SHP77 (cell line): ENCODE results near the gene LHPP.
A peak's percentile ranks its signal among the peaks of the same experiment; 100 is the strongest.

Source experiments
- DNase-seq, 2 experiments: peaks; one replicate each; lab custom pipeline; 2025; lab: John Stamatoyannopoulos, UW

The LHPP gene

DNA sequence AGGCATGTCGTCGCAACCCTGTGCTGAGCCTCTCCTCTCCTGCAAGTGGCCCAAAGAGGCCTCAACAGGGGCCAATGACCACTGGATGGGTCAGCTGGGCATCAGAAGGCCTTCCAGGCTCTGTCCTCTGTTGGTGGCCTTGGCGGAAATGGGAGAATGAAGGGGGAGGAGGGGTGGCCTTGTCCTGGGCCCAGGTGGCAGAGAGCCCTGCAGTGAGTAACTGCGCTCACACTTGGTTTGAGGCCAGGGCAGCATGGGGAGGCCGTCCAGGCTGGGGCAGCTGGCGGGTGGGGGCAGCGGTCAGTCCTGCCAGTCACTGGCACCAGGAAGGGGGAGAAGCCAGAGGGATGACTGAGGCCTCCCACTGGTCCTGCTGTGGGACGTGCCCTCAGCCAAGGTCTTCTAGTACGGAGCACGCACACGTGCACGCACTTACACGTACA is 59.8 kb downstream of the LHPP start:
- peak in 1 of 2 experiments; percentile 27 for DNase-seq

DNA sequence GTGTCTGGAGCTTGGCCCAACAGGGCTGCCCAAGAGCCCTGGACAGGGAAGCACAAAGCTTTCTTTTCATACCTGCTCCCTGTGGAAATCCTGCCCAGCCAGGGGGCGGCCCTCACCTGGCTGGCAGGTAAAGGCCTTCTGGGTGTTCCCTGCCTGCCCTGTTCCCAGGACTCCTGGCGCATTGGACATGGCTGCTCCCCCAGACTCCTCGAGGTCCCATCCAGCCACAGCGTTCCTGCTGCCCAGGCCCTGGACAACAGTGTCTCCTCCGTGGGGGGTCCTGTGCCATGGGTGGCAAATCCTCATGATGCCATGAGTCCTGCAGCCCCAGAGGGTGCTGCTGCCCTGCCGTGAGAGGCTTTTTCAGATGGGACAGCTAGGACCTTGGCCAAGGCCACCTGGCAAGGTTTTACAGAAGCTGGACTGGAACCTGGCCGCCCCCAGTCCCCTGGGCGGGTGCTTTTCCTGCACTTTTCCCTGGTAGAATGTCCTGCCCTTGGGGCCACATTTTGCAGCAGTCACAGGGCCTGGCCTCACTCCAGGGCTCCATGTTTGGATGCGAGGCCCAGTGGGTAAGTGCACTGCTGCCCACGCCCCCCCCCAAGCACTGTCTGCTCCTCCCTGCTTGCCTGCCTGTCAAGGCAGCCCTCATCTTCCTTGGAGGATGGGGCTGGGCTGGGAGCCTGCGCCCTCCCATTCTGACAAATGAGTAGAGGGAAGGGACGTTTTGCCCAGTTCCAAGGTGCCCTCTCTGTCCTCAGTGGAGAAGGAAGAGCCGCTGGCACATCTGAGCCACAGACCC is 60.7 kb downstream of the LHPP start:
- DNase-seq = no peak

DNA sequence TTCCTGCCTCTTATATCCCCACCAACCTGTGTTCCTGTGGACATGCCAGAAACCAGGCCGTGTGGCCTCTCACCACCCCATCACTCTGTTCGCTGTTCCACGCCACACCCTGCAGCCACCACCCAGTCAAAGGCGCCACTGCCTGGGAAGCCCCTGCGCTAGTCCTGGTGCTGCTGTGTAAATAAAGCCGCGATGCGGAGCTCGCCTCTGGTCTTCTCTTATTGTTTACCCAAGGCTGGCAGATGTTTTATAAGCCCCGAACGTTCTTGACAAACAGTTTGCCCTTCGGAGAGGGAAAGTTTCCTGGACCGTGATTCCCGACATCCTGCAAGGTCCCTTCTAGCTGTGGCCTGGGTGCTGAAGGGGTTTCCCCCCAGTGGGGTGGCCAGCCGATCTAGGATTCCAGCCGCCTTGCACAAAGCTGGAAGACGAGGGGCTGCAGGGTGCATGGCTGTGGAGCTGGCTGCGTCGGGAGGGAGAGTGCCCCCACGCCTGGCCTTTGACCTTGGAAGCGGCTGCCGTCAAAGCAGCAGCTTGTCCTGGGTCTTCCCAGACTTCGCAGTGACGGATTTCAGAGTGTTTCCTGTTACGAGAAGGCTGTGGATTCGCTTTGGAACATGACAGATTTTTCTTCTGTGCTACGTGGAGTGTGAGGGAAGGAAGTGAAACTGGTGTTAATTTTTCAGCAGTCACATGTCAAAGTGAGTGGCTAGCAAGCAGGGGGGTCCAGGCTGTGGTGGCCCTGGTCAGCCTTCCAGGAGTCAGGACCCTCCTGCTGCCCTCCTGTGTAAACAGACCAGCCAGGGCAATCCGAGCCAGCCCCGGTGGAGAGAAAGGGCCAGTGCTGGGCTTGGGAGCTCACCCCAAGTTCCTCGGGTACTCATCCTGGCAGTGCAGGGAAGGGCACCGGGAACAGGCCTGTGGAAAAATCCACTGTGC is 61.6 kb downstream of the LHPP start:
- peak; percentile 67 to 83 for DNase-seq

DNA sequence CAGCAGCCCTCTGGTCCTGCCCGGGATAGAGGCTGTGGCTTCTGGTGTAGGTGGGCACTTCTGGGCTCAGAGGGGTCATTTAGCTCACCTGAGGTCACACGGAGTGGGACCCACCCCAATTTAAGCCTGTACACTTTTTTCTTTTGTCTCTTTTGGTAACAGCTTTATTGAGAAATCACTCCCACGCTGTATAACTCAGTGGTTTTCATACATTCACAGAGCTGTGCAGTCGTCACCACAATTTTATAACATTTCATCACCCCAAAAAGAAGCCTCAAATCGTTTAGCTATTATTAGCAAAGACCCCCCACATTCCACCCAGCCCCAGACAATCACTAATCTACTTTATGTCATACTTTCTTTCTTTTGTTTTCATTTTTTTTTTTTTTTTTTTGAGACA is 62.3 kb downstream of the LHPP start:
- DNase-seq = no peak

DNA sequence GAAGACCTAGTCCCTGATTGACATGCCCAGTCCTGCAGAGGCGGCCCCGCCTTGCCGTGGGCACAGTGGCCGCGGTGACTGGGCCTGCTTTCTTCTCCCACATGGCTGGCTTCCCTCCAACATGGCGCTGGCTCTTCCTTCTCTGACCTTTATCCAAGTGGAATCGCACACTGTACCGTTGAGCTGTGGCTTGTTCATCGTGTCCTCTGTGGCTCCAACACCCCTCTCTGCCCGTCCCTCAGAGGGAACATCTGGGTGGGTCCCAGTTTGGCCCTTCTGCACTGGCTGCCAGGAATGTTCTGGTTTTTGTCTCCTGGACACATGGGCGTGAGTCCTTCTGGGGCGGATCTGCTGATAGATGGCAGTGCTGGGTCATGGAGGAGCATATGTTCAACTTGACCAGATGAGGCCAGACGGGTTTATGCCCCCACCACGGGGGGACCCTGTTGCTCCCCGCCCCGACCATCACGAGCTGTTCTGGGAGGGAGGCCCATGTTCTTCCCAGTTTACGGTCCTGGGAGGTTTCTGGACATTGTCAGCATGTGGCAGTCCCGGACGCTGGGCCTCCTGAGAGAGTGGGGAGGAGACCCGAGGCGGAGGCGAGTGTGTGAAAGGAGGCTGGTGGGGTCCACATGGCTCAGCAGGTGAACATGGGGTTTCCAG is 63.5 kb downstream of the LHPP start:
- DNase-seq = peak in 1 of 2 experiments; percentile 23

DNA sequence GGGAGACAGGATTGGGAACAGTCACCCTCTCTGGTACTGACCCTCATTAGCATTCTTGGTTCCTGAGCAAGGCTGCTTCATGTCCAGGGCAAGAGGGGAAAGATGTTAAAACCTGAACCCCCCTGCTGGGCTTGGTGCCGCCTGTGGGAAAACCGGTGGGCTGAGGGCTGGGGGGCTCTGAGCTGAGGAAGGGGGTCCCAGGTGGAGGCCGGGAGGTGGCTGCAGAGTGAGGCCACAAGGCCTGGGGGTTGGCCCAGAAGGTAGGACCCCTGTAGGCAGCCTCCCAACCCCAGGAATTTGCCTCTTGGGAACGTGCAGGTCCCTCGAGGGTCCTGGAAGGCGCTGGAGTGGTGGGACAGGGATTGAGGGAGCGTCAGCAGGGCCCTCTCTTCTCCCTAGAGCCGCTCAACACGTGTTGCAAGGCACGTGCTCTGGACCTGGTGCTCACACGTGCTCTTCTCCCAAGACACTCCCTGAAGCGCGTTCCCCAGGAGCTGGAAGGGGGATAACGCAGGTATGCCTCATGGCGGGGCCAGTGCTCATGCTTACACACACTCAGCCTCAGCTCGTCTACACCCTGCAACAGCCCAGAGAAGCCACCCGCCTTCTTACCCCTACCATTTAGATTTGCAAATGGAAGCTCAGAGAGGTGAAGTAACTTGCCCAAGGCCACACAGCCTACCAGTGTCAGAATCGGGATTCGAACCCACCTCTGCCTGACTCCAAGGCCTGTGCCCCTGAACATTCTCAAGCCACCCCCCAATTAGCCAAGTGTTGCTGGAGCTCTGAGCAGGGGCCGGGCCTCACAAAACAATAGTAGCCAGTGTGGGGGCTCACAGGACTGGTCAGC is 64.4 kb downstream of the LHPP start:
- DNase-seq = no peak

DNA sequence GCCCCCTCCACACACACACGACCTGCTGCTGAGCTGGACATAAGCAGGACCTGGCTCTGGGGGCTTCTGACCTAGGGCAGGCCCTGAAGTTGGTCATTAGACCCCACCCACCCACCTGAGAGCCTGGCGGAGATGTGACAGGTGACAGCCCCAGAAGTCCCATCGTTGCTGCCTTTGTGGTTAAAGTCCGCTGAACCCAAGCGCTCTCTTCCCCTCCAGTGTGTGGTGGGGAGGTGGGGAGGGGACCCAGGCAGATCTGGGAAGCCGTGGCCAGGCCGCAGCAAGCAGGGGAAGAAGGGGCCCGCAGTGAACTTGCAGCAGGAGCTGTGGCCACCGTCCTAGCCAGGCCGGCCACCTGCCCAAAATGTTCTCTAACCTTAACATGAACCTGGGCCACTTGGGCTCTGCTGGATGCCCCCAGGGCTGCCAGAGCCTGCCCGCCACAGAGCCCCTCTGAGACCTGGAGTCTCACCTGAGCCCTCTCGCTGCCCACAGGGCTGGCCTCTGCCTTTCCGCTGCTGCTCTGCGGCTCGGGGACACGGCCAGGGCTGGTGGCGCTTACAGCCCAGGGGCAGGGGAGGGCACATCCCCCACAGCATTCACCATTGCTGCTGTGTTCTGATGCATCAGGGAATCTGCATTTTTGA is 65.1 kb downstream of the LHPP start:
- no peak for DNase-seq

DNA sequence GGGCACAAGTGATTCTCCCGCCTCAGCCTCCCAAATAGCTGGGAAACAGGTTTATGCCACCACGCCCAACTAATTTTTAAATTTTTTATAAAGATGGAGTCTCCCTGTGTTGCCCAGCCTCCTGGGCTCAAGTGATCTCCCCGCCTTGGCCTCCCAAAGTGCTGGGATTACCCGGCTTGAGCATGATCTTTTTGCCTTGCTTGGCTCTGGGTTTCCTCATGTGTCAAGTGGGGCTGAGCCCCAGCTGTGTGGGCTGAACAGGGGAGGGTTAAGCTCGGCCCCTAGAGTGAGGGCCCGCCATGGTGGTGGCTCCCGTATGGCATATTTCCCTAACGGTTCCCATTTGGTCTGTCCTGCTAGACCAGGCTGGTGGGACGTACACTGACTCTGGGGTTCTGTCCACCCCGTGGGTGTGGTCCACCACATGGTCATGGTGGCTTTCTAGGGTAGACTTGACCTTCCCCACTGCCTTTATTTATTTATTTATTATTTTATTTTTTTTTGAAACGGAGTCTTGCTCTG is 66.3 kb downstream of the LHPP start:
- no peak for DNase-seq

DNA sequence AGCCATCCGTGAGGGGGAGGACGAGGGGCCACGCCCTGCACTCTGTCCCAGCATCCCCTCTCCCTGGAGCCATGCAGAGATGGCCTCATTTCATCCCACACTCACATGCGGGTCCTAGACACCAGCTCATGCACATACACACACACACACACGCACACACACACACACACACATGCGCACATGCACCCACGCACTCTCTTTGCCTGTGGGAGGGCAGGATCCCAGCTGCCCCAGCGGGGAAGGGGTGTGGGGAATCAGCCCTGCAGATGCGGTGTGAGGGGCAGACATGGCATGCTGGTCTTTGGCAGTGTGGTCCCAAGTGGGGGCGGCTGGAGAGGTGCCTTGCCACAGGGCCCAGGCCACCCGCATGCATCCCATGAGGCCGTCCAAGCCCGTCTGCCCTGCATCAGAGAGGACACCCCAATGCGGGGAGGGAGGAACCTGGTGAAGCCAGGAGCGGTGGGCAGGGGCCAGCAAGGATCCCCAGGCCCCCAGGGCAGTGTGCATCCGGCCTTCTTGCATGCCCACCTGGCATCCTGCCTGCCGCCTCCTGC is 68.1 kb downstream of the LHPP start:
- no peak for DNase-seq

DNA sequence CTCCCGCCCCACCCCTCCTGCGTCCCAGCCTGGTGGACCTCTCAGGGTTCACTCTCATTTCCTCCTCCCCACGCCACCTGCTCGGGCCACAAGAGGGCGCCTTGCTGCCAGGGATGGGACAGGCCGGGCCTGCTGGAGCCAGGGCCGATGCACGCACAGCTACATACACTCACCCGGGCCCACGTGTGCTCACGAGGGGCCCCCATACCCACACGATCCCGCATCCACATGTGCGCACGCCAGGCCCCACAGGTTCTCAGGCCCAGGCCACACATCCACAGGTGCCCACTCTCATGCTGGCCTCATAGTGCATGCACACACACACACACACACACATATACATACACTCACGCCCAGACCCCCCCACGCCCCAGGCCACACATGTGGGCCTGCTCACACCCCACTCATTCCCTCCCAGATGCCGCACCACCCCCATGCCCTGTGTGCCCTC is 68.6 kb downstream of the LHPP start:
- DNase-seq = peak; percentile 75

DNA sequence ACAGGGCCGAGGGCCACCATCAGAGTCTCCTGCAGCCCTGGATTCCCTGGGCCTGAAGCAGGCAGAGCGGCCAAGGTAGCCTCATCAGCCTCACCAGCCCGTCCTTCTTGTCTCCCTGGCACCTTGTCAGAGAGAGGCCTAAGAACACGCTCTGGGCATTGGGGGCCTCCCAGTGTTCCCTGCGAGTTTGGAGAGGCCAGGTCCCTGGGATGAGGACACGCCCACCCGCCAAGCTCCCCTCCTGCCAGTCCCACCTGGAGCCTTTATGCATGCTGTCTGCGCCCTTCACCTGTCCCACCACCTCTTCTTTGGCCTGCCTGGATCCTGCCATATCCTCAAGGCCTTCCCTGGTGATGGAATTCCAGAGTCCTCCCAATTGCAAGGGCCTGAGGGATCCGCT is 69.2 kb downstream of the LHPP start:
- DNase-seq = no peak

DNA sequence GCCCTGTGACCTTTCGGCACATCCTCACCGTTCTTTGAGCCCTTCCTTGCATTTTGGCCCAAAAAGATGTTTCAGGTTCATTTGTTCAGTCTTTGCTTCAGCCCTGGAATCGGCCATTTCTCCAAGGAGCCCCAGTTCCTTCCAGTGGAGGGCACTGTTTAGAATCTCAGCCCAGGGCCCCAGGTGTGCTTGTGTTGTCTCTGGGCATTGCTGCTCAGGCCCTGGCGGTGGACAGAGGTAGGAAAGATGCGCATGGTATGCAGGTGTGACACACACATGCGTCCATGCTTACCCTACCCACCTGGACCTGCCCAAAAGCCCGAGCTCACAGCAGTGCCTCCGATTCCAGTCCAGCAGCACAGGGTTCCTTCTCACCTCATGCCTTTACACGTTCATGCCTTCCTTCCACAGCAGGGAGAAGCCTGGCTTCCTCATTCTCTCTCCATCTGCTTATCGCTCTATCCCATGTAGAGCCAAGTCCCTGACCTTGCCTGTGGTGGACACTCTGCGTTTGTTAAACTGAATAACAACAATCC is 70.6 kb downstream of the LHPP start:
- no peak for DNase-seq

DNA sequence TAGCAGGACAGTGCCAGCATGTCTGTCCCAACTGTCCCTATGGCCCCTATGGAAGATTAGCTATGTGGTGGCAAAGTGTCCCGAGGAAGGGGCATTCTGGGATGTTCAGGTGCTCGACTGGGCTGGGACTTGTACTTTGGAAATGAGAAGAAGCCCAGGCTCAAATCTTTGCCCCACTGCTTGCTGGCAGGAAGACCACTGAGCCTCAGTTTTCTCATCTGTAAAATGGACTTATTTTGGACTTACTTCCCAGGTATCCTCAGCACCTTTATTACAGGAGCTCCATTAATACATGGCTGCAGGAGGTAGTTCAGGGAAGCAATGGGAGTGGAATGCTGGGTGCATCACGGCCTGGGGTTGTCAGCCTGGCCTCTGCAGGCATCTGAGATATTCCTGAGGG is 71.2 kb downstream of the LHPP start:
- no peak for DNase-seq

DNA sequence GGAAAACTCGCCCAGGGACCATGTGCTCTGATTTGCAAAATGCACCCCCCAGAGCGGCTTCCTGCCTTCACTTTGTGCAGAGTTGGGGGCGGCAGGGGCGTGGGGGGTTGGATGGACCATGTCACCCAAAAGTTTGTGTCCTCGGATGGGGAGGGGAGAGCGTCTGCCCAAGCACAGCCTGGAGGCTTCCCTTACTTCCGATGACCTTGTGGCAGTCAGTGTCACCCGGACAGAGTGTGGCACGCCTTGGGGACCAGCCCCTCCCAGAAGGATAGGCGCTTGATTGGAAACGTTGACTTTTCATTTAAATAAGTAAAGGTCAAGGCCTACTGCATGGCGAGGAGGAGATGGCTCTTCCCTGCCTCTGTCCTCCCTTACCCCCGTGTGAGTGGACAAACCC is 71.6 kb downstream of the LHPP start:
- DNase-seq = no peak

DNA sequence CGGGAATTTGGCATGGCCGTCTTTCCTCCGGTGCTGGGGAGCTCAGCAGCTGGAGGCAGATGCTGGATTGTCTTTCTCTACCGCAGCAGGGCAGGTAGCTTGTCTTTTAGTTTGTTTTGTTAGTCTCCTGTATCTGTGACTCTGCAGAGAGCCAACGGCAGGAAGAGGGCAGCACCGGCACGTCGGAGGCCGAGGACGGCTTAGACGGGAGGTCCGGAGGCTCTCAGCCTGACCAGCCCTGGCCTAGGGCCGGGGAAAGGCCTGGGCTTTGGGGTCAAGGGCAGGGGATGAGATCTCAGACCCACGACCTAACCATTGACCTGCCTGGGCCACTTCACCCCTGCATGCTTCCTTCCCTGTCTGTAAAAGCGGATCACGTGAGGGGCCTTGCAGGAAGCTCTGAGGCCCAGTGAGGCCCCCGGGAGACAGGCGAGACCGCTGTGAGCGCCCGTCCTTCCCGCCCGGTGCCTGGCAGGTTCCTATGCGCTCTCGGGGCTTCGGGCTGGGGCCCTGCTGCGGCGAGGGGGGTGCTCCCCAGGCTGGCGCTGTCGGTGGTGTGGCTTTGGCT is 72.7 kb downstream of the LHPP start:
- no peak for DNase-seq

DNA sequence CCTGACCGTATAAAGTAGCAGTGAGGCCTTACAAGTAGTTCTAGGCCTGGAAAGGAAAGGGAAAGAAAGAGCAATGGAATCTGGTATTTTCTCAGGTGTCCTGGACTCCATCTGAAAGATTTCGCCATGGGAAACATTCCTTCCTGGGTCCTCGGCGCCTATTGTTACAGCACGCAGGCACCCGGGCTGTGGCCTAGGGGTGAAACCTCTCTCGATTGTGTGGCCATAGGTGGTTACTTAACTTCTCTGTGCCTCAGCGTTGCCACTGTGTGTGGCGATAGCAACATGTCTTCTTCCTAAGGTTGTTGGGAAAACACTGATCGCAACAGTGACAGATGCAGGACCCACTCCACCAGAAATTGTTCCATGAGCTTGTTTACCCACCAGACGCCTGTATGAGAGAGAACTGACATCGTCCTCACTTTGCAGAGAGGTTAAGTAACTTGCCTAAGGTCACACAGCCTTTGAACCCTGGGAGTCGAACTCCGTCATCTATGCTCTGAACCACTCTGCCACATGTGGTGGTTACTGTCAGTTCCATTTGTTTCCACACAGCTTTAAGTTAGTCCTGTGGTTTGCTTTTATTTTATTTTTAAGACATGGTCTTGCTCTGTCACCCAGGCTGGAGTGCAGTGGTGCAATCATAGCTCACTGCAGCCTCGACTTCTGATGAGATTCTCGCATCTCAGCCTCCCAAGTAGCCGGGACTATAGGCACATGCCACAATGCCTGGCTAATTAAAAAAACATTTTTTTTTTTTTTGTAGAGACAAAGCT is 73.4 kb downstream of the LHPP start:
- DNase-seq = no peak

DNA sequence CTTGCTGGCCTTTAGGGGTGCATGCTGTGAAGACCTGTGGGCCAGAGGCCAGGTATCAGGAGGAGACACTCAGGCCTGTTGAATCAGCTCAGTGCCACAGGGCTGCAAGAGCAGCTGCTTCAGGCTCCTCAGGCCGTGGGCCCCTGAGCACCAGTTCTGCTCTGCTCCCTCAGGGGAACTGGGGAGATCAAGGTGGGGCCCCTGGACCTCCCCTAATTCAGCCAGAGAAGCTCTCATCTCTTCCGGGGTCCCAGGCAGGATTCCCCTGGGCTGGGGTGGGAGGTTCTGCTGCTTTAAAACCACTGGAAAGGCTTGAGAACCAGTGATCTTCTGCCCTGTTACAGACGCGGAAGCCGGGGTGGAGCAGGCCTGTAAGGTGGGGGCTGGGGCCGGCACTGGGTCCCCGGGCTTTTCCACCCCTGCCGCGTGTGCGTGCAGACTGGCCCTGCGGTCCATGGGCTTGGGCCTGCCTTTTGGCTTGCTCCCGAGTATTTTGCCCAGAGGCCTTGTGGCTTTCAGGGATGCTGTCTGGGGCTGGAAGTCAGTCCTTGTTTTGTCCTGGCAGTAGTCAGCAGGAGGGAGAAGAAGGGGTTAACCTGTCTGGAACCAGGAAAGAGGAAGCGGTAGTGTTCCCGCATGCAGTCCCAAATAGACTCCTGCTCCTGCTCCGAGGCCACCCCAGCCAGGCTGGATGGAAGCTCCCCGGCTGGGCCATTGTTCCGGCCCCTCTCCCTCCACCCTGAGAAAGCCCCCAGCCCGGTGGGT is 74.3 kb downstream of the LHPP start:
- DNase-seq = no peak

DNA sequence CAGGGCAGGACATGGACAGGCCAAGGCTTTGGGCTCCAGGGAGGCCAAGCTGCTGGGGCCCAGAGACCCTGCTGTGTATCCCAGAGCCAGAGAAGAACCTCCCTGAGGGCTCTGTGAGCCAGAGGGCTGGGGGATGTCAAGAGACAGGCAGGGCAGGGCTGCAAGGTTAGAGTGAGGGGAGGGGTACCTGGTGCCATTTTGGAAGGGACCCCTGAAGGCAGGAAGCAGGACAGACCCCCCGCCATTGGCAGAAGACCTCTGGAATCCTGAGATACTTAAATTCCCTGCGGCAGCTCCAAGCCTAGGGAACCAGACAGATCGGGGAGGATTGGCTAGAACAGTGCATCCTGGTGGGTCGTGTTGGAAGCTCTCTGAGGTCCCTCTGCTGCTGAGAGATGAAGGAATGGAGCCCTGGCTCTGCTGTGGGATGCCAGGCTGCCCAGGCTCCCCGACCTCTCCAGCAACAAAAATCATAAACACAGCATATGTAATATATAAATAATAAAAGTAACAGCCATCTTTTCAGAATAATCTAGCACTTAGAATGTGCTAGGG is 75.0 kb downstream of the LHPP start:
- no peak for DNase-seq
